Endothelial cell (in vitro differentiated cells): Measurements from ENCODE around the gene TUSC2. TPM values are rescaled to one million over a fixed set of nuclear protein-coding genes. Genes with fewer than 3 reads are reported as not detected.

Experiments
- DNase-seq: peaks from one replicate; pipeline ENCODE4 v3.0.0; 2021; ENCODE audit warnings: low spot score
- H3K27ac Mint-ChIP-seq: one replicate; pipeline ENCODE4 v1.8.0; 2021; ENCODE audit warnings: mixed read lengths, inconsistent platforms; ENCODE audit not compliant: unreplicated experiment
- H3K27me3 Mint-ChIP-seq: one replicate; pipeline ENCODE4 v1.8.0; 2021; ENCODE audit warnings: mild to moderate bottlenecking, moderate library complexity, mixed read lengths, inconsistent platforms; ENCODE audit not compliant: unreplicated experiment
- H3K36me3 Mint-ChIP-seq: one replicate; pipeline ENCODE4 v1.8.0; 2021; ENCODE audit warnings: mild to moderate bottlenecking, low read depth, mixed read lengths, inconsistent platforms; ENCODE audit not compliant: unreplicated experiment
- H3K4me1 Mint-ChIP-seq: one replicate; pipeline ENCODE4 v1.8.0; 2021; ENCODE audit warnings: mild to moderate bottlenecking, mixed read lengths, inconsistent platforms; ENCODE audit not compliant: unreplicated experiment
- H3K4me3 Mint-ChIP-seq: one replicate; pipeline ENCODE4 v1.8.0; 2021; ENCODE audit warnings: mild to moderate bottlenecking, mixed read lengths, inconsistent platforms; ENCODE audit not compliant: unreplicated experiment
- H3K9me3 Mint-ChIP-seq: one replicate; pipeline ENCODE4 v1.8.0; 2021; ENCODE audit warnings: mixed read lengths, inconsistent platforms; ENCODE audit not compliant: unreplicated experiment
- CTCF ChIP-seq: fragments of 200-600 bp; sonication (generic); IDR thresholded peaks from one replicate; pipeline ENCODE4 v1.5.0; 2021; ENCODE audit warnings: antibody characterized with exemption; ENCODE audit not compliant: unreplicated experiment
- total RNA-seq: library from RNA; stranded (reverse); fragmentation: NEBNext Ultra II Directional; extraction: Animal tissue kit (Norgen Biotek cat#: 25700); gene quantifications from one replicate; pipeline ENCODE4 v1.2.1, GENCODE V29; 2021; ENCODE audit not compliant: unreplicated experiment

Gene TUSC2
- total RNA-seq, 1 donor from 2014 or later, result 36.4 TPM

GRCh38 chr3:50365080-50365841, 37.2 kb upstream of the TUSC2 start:
- H3K4me1 Mint-ChIP-seq, result no peaks in the 10 kb centered on the region
- H3K4me3 Mint-ChIP-seq, result peak overlapping the region; percentile 65
- no peak overlapping the region for H3K27ac Mint-ChIP-seq
- DNase-seq, result peak; percentile 74
- no peak for TF ChIP-seq CTCF
- H3K36me3 Mint-ChIP-seq, result peaks cover 3% of the 10 kb centered on the region
- H3K9me3 Mint-ChIP-seq, result no peaks in the 10 kb centered on the region
- H3K27me3 Mint-ChIP-seq, result peaks cover 7% of the 10 kb centered on the region

- no peaks in the 10 kb centered on the region for H3K9me3 Mint-ChIP-seq
- peak overlapping the region; percentile 78 for H3K4me3 Mint-ChIP-seq
- H3K27ac Mint-ChIP-seq, result no peak overlapping the region
- H3K4me1 Mint-ChIP-seq, result peaks cover 4% of the 10 kb centered on the region
- TF ChIP-seq CTCF, result no peak
- H3K27me3 Mint-ChIP-seq, result peaks cover 7% of the 10 kb centered on the region
- H3K36me3 Mint-ChIP-seq, result peaks cover 3% of the 10 kb centered on the region
- peak; percentile 31 for DNase-seq
Observed at GRCh38 chr3:50364573-50365079, 36.6 kb upstream of the TUSC2 start.

- Mint-ChIP-seq H3K4me3 (peak overlapping the region; percentile 93), H3K36me3 (peaks cover 8% of the 10 kb centered on the region), H3K9me3 (no peaks in the 10 kb centered on the region), H3K4me1 (peaks cover 33% of the 10 kb centered on the region), H3K27me3 (peaks cover 6% of the 10 kb centered on the region), H3K27ac (peak overlapping the region; percentile 27)
- no peak for TF ChIP-seq CTCF
- DNase-seq, result no peak
Observed at GRCh38 chr3:50359760-50360110, 31.7 kb upstream of the TUSC2 start.

GRCh38 chr3:50358911-50359759, 31.1 kb upstream of the TUSC2 start, which contains the start of gene TMEM115:
TSS of gene TMEM115 (minus strand) at chr3:50359521. CDS start at chr3:50359063, 458 bp downstream.
- Mint-ChIP-seq H3K4me3 (peak within 1 kb of the TSS; percentile 94), H3K27ac (peak within 1 kb of the TSS; percentile 27), H3K9me3 (no peaks in the 10 kb centered on the region), H3K36me3 (peaks cover 13% of the 10 kb centered on the region), H3K27me3 (peaks cover 6% of the 10 kb centered on the region), H3K4me1 (peaks cover 33% of the 10 kb centered on the region)
- no peak for TF ChIP-seq CTCF
- DNase-seq, result peak; percentile 88
